ENCODE results near the gene PRG2.

GRCh38 chr11:57375490-57375889, 15.0 kb downstream of the PRG2 start:
- no peak for TF ChIP-seq CTCF (IDR thresholded peaks at IDR 0.05; ENCODE audit: insufficient read depth, low read length, poor library complexity, severe bottlenecking)
- TF ChIP-seq EZH2phosphoT487 (conservative IDR thresholded peaks at IDR 0.05; ENCODE audit: low read length): no peak
